ENCODE results near the gene C17orf114.

Gene C17orf114

DNA sequence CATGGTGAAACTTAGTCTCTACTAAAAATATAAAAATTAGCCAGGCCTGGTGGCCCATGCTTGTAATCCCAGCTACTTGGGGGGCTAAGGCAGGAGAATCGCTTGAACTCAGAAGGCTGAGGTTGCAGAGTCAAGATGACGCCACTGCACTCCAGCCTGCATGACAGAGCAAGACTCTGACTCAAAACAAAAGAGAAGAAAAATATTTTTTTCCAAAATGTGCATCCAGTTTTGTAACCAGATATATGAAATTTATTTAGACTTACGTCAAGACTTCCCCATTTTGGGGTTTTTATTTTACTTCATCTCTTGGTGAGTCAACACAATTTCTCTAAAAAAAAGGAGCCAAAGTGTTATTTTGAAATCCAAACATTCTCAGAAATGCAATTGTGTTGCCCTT is 35.9 kb downstream of the C17orf114 start:
- no peaks in the 10 kb centered on the region for H3K36me3 ChIP-seq (replicated peaks; ENCODE audit: insufficient read depth, low read length)
- H3K4me3 ChIP-seq (ENCODE audit: low read length) = no peak overlapping the region
- H2AFZ ChIP-seq (ENCODE audit: low read length) = no peak overlapping the region
- no peaks in the 10 kb centered on the region for H3F3A ChIP-seq (ENCODE audit: insufficient read depth, low read length)
- no peak overlapping the region for H3K9ac ChIP-seq (ENCODE audit: low read length)
- H4K20me1 ChIP-seq (ENCODE audit: insufficient read depth, low read length) = no peaks in the 10 kb centered on the region
- H3K27me3 ChIP-seq (replicated peaks; ENCODE audit: insufficient read depth, low read length) = no peaks in the 10 kb centered on the region
- TF ChIP-seq CTCF (IDR thresholded peaks at IDR 0.05; ENCODE audit: low read length) = no peak
- no peak for TF ChIP-seq EZH2phosphoT487 (IDR thresholded peaks at IDR 0.05; ENCODE audit: low read length)
- no peak for TF ChIP-seq EZH2 (optimal IDR thresholded peaks at IDR 0.05; ENCODE audit: low read depth, low read length)
- H3K9me2 ChIP-seq (replicated peaks; ENCODE audit: insufficient read depth, low read length) = no peaks in the 10 kb centered on the region
- no peaks in the 10 kb centered on the region for H3K79me2 ChIP-seq (ENCODE audit: low read length)
- H3K4me2 ChIP-seq (ENCODE audit: low read depth, low read length) = no peak overlapping the region
- H3K27ac ChIP-seq (ENCODE audit: low read length) = no peak overlapping the region
- H3K4me1 ChIP-seq (ENCODE audit: low read length) = no peaks in the 10 kb centered on the region
- H3K9me3 ChIP-seq (replicated peaks; ENCODE audit: insufficient read depth, low read length) = no peaks in the 10 kb centered on the region
- no peak for DNase-seq

- Histone ChIP-seq H3K9ac (ENCODE audit: low read length) (no peak overlapping the region), H3K27ac (ENCODE audit: low read length) (no peak overlapping the region), H3K9me2 (replicated peaks; ENCODE audit: insufficient read depth, low read length) (no peaks in the 10 kb centered on the region), H3K4me2 (ENCODE audit: low read depth, low read length) (no peak overlapping the region), H2AFZ (ENCODE audit: low read length) (no peak overlapping the region), H3K27me3 (replicated peaks; ENCODE audit: insufficient read depth, low read length) (no peaks in the 10 kb centered on the region), H3K9me3 (replicated peaks; ENCODE audit: insufficient read depth, low read length) (no peaks in the 10 kb centered on the region), H3K36me3 (replicated peaks; ENCODE audit: insufficient read depth, low read length) (no peaks in the 10 kb centered on the region), H3F3A (ENCODE audit: insufficient read depth, low read length) (no peaks in the 10 kb centered on the region), H4K20me1 (ENCODE audit: insufficient read depth, low read length) (no peaks in the 10 kb centered on the region), H3K4me3 (ENCODE audit: low read length) (no peak overlapping the region), H3K79me2 (ENCODE audit: low read length) (no peaks in the 10 kb centered on the region), H3K4me1 (ENCODE audit: low read length) (no peaks in the 10 kb centered on the region)
- TF ChIP-seq EZH2 (optimal IDR thresholded peaks at IDR 0.05; ENCODE audit: low read depth, low read length) = no peak
- TF ChIP-seq EZH2phosphoT487 (IDR thresholded peaks at IDR 0.05; ENCODE audit: low read length) = no peak
- no peak for TF ChIP-seq CTCF (IDR thresholded peaks at IDR 0.05; ENCODE audit: low read length)
- DNase-seq = no peak
Observed at GRCh38 chr17:4764595-4764994, 37.5 kb downstream of the C17orf114 start.

GRCh38 chr17:4759776-4760236 is 42.3 kb downstream of the C17orf114 start:
- Histone ChIP-seq H3K4me3 (ENCODE audit: low read length) (no peak overlapping the region), H3K4me1 (ENCODE audit: low read length) (no peaks in the 10 kb centered on the region), H3K9me2 (replicated peaks; ENCODE audit: insufficient read depth, low read length) (no peaks in the 10 kb centered on the region), H3K9ac (ENCODE audit: low read length) (no peak overlapping the region), H2AFZ (ENCODE audit: low read length) (no peak overlapping the region), H4K20me1 (ENCODE audit: insufficient read depth, low read length) (no peaks in the 10 kb centered on the region), H3K27me3 (replicated peaks; ENCODE audit: insufficient read depth, low read length) (no peaks in the 10 kb centered on the region), H3K4me2 (ENCODE audit: low read depth, low read length) (no peak overlapping the region), H3K36me3 (replicated peaks; ENCODE audit: insufficient read depth, low read length) (no peaks in the 10 kb centered on the region), H3K27ac (ENCODE audit: low read length) (no peak overlapping the region), H3K79me2 (ENCODE audit: low read length) (no peaks in the 10 kb centered on the region), H3F3A (ENCODE audit: insufficient read depth, low read length) (no peaks in the 10 kb centered on the region), H3K9me3 (replicated peaks; ENCODE audit: insufficient read depth, low read length) (no peaks in the 10 kb centered on the region)
- no peak for TF ChIP-seq CTCF (IDR thresholded peaks at IDR 0.05; ENCODE audit: low read length)
- no peak for TF ChIP-seq EZH2 (optimal IDR thresholded peaks at IDR 0.05; ENCODE audit: low read depth, low read length)
- TF ChIP-seq EZH2phosphoT487 (IDR thresholded peaks at IDR 0.05; ENCODE audit: low read length) = no peak
- DNase-seq = no peak

All from MM.1S (cell line).